Measurements from ENCODE around the gene SOX13.

- TF ChIP-seq POLR2A (IDR thresholded peaks at IDR 0.05), result no peak
- TF ChIP-seq, protein P1, sequence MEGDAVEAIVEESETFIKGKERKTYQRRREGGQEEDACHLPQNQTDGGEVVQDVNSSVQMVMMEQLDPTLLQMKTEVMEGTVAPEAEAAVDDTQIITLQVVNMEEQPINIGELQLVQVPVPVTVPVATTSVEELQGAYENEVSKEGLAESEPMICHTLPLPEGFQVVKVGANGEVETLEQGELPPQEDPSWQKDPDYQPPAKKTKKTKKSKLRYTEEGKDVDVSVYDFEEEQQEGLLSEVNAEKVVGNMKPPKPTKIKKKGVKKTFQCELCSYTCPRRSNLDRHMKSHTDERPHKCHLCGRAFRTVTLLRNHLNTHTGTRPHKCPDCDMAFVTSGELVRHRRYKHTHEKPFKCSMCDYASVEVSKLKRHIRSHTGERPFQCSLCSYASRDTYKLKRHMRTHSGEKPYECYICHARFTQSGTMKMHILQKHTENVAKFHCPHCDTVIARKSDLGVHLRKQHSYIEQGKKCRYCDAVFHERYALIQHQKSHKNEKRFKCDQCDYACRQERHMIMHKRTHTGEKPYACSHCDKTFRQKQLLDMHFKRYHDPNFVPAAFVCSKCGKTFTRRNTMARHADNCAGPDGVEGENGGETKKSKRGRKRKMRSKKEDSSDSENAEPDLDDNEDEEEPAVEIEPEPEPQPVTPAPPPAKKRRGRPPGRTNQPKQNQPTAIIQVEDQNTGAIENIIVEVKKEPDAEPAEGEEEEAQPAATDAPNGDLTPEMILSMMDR (IDR thresholded peaks at IDR 0.05), result no peak
These were observed 55.6 kb downstream of the SOX13 start for GRCh38 chr1:204128464-204128963.

All from tibial nerve (tissue), 3 donors.